ENCODE data around the gene SMIM36.
"Not testable (repeated sequence)": the region's sequence is repeated elsewhere in the genome, so short reads cannot be mapped to it uniquely, and the experiment has no call there.

SMIM36 gene

GRCh38 chr17:55510986-55511721 lies at the start of gene SMIM36:
Gene SMIM36 (minus strand): TSS chr17:55511452.
- no peak for DNase-seq

GRCh38 chr17:55555772-55556171 lies 44.5 kb upstream of the SMIM36 start:
- DNase-seq = no peak

- no peak for DNase-seq
Measured at GRCh38 chr17:55549140-55549539, 37.9 kb upstream of the SMIM36 start.

- DNase-seq = no peak
Measured at GRCh38 chr17:55546991-55547664, 35.9 kb upstream of the SMIM36 start.

GRCh38 chr17:55546481-55546880 lies 35.2 kb upstream of the SMIM36 start:
- no peak for DNase-seq

- no peak for DNase-seq
Measured at GRCh38 chr17:55545806-55546205, 34.6 kb upstream of the SMIM36 start.

- DNase-seq = no peak
Measured at GRCh38 chr17:55543709-55544108, 32.5 kb upstream of the SMIM36 start.

- DNase-seq = no peak
Measured at GRCh38 chr17:55540414-55541091, 29.3 kb upstream of the SMIM36 start.

- DNase-seq = no peak
Measured at GRCh38 chr17:55536205-55536604, 25.0 kb upstream of the SMIM36 start.

- no peak for DNase-seq
Measured at GRCh38 chr17:55533608-55534007, 22.4 kb upstream of the SMIM36 start.

GRCh38 chr17:55532670-55533069 lies 21.4 kb upstream of the SMIM36 start:
- DNase-seq = no peak

GRCh38 chr17:55531053-55531728 lies 19.9 kb upstream of the SMIM36 start:
- DNase-seq = no peak

GRCh38 chr17:55530064-55530463 lies 18.8 kb upstream of the SMIM36 start:
- no peak for DNase-seq

GRCh38 chr17:55527540-55528118 lies 16.4 kb upstream of the SMIM36 start:
- no peak for DNase-seq

- no peak for DNase-seq
Measured at GRCh38 chr17:55524440-55525220, 13.4 kb upstream of the SMIM36 start.

- not testable (repeated sequence) for DNase-seq
Measured at GRCh38 chr17:55523032-55523431, 11.8 kb upstream of the SMIM36 start.

- no peak for DNase-seq
Measured at GRCh38 chr17:55521186-55521585, 9.9 kb upstream of the SMIM36 start.

- DNase-seq = no peak
Measured at GRCh38 chr17:55520402-55520801, 9.2 kb upstream of the SMIM36 start.

GRCh38 chr17:55518510-55518909 lies 7.3 kb upstream of the SMIM36 start:
- no peak for DNase-seq

GRCh38 chr17:55513885-55514590 lies 2.8 kb upstream of the SMIM36 start:
- DNase-seq = peak; percentile 78 to 86

GRCh38 chr17:55507669-55508068 lies 3.6 kb downstream of the SMIM36 start:
- DNase-seq = not testable (repeated sequence)
